ENCODE data around the gene SLC7A5.
"Not testable (repeated sequence)": the region's sequence is repeated elsewhere in the genome, so short reads cannot be mapped to it uniquely, and the experiment has no call there.

SLC7A5 gene

GRCh38 chr16:87819282-87819681 lies 50.0 kb downstream of the SLC7A5 start:
- no peak for DNase-seq

DNA sequence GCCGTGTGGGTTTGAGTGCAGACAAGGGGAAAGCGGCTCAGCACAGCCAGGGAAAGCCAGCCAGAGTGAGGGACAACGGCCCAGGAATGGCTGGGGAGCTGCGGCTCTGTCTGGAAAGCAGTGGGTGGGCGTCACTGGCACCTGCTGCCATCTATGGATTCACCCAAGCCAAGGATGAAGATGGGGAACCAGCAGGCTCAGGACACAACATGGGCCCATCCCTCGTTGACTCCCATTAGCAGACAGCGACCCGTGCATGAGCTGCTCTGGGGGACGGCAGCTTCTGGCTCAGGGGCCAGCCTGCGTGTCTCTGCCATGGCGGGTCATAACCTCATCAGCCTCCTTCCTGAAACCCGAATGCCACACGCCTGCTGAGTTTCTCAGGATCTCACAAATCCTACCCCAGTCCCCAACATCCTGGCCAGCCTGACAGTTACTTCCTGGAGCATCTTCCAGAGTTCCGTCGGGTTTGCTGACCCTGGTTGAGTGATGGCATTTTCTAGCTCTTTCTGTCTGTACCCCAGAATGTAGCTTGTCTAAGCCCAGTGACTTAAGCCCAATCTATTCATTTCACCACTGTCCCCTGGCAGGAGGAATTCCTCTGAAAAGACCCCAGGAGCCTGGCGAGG lies 50.7 kb downstream of the SLC7A5 start:
- DNase-seq = no peak

DNA sequence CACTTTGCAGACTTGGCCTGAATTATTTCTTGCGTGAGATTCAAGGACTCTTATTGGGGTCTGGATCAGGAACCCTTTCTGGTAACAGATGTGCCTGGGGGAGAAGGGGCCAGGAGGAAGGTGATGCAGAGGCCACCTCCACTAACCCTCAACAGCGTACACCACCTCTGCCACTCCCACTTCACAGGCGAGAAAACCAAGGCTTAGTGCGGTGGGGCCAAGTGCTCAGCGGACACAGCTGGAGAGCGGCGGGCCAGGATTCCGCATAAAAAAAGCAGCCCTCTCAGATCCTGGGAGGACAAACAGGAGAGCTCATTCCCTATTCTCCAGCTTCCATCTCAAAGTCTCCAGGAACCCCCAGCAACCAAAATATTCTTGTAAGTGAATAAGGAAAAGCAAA lies 51.4 kb downstream of the SLC7A5 start:
- DNase-seq = no peak

GRCh38 chr16:87817370-87817769 lies 51.9 kb downstream of the SLC7A5 start:
- not testable (repeated sequence) for DNase-seq

GRCh38 chr16:87816507-87817100 lies 52.7 kb downstream of the SLC7A5 start:
- DNase-seq = peak in 1 of 2 experiments; percentile 3

- DNase-seq = no peak
These were observed 53.7 kb downstream of the SLC7A5 start for GRCh38 chr16:87815567-87815966.

- DNase-seq = no peak
These were observed 57.1 kb downstream of the SLC7A5 start for GRCh38 chr16:87812200-87812656.

GRCh38 chr16:87811454-87811853 lies 57.9 kb downstream of the SLC7A5 start:
- not testable (repeated sequence) for DNase-seq

DNA sequence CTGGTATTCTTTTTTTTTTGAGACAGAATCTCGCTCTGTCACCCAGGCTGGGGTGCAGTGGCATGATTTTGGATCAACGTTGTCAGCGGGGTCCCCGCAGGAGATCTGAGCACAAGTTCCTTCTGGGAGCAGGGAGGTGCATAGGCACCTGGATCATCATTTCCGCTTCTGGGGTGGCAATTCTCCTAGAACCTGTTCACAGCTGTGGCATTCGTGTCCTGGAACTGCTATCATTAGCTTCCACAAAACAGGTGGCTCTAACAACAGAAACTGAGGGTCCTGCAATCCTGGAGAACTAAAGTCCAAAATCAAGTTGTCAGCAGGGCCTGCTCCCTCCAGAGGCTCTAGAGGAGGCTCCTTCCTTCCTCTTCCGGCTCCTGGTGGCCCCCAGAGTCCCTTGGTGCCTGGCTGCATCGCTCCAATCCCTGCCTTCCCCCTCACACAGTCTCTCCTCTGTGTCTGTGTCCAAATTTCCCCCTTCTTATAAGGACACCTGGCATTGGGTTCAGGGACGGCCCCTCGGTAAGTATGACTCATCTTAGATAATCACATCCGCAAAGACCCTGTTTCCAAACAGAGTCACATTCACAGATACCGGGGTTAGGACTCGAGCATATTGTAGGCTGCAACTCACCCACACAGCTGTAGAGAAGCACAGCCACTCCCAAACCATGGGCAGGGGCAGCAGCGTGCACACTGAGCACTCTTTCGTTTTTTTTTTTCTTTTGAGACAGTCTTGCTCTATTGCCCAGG lies 60.0 kb downstream of the SLC7A5 start:
- DNase-seq = no peak

- no peak for DNase-seq
These were observed 61.2 kb downstream of the SLC7A5 start for GRCh38 chr16:87808108-87808507.

DNA sequence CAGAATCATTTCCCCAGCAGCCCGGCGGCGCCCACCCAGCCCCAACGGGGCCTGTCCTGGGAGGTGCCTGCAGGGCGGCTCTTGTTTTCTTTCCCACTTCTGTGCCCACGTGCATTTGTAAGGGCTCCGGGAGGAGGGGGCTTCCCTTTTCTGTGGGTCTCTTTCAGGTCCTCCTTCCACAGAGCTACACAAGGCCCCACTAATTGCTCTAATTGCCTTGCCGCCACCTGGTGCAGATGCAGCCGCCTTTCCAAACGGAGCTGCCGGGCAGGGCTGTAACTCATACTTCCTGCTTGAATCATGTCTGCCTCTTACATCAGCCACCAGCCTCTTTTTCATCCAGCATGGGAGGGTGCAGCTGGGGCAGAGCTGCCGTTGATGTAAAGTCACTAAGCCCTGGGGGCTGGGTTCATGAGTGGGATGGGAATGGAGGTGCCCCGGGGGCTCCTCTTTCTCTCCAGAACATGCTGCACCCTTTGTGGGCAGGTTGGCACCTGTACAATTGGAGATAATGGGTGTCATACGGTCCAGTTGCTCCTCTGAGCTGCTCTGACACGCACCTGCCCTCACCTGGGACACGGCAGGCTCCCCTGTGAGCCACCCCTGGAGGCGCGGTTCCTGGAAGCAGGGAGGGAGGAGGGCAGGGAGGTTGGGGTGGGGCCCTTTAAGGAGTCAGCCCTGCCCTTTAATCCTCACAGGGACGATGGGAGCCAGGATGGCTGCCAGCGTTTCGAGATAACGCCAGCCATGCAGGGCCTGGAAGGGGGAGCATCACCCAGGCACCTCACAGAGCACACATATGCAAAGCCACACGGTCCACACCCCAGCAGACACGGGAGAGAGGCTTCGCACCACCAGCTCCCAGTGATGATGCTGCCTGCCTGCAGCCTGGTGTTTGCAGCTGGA lies 62.4 kb downstream of the SLC7A5 start:
- peak; percentile 24 to 30 for DNase-seq

GRCh38 chr16:87806261-87806640 lies 63.1 kb downstream of the SLC7A5 start:
- DNase-seq = no peak

DNA sequence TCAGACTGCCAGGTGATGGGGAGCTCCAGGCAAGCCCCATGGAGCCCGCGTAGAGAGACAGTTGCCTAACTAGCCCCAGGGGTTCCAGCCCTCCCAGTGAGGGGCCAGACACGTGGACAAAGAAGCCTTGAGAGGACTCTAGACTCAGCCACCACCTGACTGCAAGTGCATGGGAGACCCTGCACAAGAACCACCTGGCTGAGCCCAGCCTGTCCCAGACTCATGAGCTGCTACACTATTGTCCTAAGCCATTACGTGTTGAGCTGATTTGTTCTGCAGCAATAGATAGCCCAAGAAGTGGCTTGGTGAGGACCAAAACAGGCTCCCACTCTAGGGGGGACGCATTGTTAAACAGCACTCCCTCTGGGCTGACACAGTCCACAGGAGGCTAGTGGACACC lies 65.9 kb downstream of the SLC7A5 start:
- no peak for DNase-seq

GRCh38 chr16:87802670-87803069 lies 66.6 kb downstream of the SLC7A5 start:
- DNase-seq = no peak

DNA sequence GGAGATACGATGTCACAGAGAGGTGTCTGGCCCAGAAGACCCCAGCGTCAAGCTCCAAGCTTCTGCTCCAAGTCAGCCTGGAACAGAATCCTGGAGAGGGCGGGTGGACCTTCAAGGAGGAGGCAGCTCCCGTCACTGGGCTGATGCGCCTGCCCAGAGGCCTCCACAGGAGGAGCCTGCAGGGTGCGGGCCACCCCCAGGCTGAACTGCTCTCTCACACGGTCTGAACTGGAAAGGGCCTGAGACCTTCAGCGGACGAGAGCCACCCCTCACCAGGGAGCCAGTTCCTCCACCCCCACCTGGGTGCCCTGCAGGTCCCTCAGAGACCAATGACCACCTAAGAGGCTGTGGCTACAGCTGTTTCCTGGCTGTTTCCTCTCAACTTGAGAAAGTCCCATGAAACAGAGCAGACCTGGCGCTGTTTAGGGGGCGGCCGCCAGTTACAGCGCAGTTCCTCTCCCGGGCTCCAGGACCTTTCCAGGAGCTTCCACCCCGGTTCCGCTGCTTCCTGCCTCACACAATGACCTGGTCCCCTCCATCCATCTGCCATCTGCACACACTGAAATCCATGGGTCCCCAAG lies 67.5 kb downstream of the SLC7A5 start:
- no peak for DNase-seq

DNA sequence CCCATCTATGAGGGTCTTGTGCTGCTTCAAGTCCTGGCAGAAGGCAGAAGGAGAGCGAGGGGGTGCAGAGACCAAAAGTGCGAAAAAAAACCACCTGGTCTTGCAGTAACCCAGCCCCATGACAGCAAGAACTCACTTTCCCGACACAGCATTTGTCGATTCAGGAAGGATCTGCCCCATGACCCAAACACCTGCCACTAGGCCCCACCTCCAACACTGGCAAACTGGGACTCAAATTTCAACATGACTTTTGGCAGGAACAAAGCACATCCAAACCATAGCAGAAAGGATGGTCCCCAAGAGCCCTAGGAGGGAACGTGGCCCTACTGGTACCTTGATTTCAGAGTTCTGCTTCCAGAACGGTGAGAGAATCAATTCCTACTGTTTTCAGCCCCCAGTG lies 68.8 kb downstream of the SLC7A5 start:
- no peak for DNase-seq

DNA sequence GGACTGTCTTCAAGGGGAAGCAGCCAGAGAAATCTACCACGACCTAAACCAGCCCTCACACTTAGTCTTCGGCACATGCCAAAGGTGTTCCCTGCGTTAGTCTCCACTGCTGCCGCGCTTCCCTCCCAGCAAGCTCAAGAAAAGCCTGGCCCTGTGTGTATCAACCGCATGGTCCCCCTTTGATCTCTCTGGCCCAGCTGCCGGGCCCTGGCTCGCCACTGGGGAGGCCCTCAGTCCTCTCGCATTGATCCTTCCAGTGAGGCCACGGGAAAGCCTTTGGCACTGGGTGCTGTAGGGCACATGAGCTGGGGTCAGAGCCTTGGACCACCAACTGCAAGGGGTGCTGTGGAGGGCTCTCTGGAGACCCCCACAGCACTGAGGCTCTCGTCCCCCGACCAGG lies 74.0 kb downstream of the SLC7A5 start:
- DNase-seq = no peak

DNA sequence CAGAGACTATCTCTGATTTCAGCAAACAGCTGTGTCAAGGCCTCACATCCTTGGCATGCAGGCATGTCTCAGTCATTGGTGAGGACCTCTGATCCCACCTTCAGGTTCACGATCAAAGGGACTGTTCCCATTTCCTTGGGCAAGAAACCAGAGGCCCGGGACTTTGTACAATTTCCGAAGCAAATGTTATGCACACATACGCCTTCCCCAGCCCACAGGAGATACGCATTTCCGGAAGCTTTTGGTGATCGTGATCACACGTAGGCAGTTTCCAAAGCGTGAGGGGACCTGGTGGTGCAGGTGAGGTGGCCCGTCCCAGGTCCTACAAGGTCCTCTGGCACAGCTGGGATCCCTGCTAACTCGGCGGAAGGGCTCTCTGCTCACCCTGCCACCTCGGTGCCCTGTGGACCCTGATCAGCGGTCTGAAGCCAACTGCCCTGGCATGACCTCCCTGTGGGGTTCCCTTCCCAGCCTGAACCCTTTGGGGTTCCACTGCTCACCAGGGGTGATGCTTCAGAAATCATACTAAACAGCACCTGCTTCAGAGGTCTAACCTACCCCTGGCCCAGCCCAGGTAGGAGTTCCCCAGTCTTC lies 74.7 kb downstream of the SLC7A5 start:
- no peak for DNase-seq

DNA sequence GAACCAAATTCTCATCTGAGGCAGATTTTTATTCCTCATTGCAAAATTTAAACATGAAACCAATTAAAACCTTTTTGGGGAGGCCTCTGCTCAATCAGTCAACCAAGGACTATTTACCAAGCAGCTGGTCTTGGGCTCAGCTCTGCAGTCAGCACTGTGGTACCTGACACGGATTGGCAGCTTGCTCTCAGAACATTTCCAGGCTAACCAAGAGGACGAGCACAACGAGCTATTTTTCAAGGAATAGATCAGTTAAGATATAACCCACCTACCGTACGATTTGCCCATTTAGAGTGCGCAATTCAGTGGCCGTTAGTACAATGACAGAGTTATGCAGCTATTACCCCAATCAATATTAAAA lies 77.1 kb downstream of the SLC7A5 start:
- no peak for DNase-seq

DNA sequence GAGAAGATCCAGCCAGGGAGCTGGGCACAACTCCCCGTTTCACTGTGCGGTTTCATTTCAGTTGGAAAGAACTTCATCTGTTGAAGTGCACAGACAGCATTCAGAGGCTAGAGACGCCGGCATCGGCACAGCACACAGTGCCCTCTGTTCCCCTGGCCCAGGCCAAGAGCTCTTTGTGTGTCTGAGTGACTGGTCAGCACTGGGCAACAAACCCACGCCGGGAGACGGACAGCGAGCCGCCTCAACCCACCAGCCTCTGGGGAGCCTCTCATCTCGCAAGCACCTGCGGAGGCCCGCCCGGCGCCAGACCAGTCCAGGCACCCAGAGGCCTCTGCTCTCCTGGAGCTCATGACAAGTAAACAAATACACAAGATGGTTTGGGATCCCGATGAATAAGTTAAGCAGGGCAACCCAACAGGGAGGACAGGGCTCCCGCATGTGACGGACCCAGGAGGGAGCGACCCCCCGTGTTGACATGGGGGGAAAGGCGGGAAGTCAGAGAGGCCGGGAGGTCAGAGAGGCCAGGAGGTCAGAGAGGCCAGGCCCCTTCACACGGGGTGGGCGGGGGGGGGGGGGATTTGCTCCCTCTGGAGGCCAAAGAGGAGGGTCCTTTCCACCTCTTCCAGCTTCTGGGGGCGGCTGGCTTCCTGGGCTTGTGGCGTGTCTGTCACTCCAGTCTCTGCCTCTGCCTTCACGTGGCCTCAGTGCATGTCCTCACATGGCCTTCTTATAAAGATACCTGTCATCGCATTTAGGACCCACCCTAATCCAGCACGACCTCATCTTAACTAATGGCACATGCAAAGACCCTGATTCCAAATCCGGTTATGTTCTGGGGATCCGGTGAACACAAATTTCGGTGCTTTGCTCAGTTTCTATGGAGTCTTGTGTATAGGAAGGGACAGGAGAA lies 77.8 kb downstream of the SLC7A5 start:
- no peak for DNase-seq

Data from AML-193 (cell line).